Endothelial cell of umbilical vein (primary cell): ENCODE results near the gene TNPO1.

Experiments used
- EZH2 ChIP-seq: IDR thresholded peaks from 2 replicates; pipeline ENCODE4 v1.6.1; 2012; ENCODE audit warnings: borderline replicate concordance, low read depth, mild to moderate bottlenecking, moderate library complexity, low read length, inconsistent platforms; ENCODE audit not compliant: severe bottlenecking
- FOS ChIP-seq: IDR thresholded peaks from 2 replicates; pipeline ENCODE4 v1.6.1; 2011; ENCODE audit warnings: mild to moderate bottlenecking, low read length, moderate library complexity, borderline replicate concordance; ENCODE audit not compliant: insufficient read depth
- GATA2 ChIP-seq: IDR thresholded peaks from 2 replicates; pipeline ENCODE4 v1.7.0; 2011; ENCODE audit warnings: low read depth, mild to moderate bottlenecking, moderate library complexity, mixed read lengths, low read length; ENCODE audit not compliant: insufficient read length, insufficient read depth
- JUN ChIP-seq: IDR thresholded peaks from 2 replicates; pipeline ENCODE4 v1.6.1; 2011; ENCODE audit warnings: borderline replicate concordance, low read depth; ENCODE audit not compliant: insufficient read length, insufficient read depth
- MAX ChIP-seq: IDR thresholded peaks from 2 replicates; pipeline ENCODE4 v1.6.1; 2011; ENCODE audit not compliant: insufficient read depth, insufficient read length
- MYC ChIP-seq: IDR thresholded peaks from one replicate; pipeline ENCODE4 v1.6.1; 2011; ENCODE audit warnings: mild to moderate bottlenecking, low read depth, low read length
- POLR2A ChIP-seq: IDR thresholded peaks from 2 replicates; pipeline ENCODE4 v1.6.1; 2012; ENCODE audit warnings: low read depth, mild to moderate bottlenecking, control low read depth, low read length
- POLR2AphosphoS5 ChIP-seq: IDR thresholded peaks from 2 replicates; pipeline ENCODE4 v1.6.1; 2012; ENCODE audit warnings: low read depth, mild to moderate bottlenecking, control low read depth, low read length, moderate library complexity; ENCODE audit not compliant: insufficient read depth
- TF ChIP-seq, protein P1 (sequence below), 2 donors: IDR thresholded peaks; 1 replicate in 1 of 2; 2 replicates in 1 of 2; pipeline ENCODE4 v1.5.1; 2011; ENCODE audit warnings: low read length in 2 of 2, mild to moderate bottlenecking in 2 of 2, moderate library complexity in 2 of 2, control low read depth in 1 of 2, inconsistent platforms in 1 of 2, low read depth in 1 of 2; ENCODE audit not compliant: insufficient read depth in 1 of 2; ENCODE audit errors: extremely low read depth in 1 of 2

DNA sequence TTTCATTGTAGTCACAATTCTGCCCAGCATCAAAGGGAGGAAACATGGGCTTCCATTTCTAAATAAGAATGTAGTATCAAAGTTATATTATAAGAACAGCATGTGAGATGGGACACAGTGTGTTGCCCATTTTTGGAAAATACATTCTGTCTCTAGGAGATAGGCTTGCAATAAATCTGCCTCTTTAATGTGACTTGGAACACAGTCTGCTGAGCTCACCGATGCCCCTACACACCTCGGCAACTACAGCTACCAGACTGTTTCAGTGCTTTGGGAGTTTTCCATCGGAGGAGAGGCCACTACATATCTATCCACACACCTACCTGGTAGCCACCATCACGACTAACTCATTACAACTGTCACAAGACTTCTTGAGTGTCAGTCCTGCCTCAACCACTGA lies 120.4 kb downstream of the TNPO1 start:
- TF ChIP-seq, protein P1, sequence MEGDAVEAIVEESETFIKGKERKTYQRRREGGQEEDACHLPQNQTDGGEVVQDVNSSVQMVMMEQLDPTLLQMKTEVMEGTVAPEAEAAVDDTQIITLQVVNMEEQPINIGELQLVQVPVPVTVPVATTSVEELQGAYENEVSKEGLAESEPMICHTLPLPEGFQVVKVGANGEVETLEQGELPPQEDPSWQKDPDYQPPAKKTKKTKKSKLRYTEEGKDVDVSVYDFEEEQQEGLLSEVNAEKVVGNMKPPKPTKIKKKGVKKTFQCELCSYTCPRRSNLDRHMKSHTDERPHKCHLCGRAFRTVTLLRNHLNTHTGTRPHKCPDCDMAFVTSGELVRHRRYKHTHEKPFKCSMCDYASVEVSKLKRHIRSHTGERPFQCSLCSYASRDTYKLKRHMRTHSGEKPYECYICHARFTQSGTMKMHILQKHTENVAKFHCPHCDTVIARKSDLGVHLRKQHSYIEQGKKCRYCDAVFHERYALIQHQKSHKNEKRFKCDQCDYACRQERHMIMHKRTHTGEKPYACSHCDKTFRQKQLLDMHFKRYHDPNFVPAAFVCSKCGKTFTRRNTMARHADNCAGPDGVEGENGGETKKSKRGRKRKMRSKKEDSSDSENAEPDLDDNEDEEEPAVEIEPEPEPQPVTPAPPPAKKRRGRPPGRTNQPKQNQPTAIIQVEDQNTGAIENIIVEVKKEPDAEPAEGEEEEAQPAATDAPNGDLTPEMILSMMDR (IDR thresholded peaks at IDR 0.05; ENCODE audit: extremely low read depth in 1 of 2, insufficient read depth in 1 of 2, low read depth in 1 of 2, low read length in 2 of 2) = no peak
- no peak for TF ChIP-seq POLR2AphosphoS5
- TF ChIP-seq EZH2 = no peak
- TF ChIP-seq POLR2A = no peak
- no peak for TF ChIP-seq JUN
- no peak for TF ChIP-seq MAX
- TF ChIP-seq MYC = no peak
- no peak for TF ChIP-seq GATA2
- TF ChIP-seq FOS = no peak
